AG09309 (cell line): Measurements from ENCODE around the gene PCDH15.

Experiments
- DNase-seq: peaks from one replicate; pipeline ENCODE4 v3.0.0-alpha.2; 2010; ENCODE audit warnings: low read depth
- H3K4me3 ChIP-seq: 2 replicates; pipeline ENCODE4 v1.5.1; 2011; ENCODE audit warnings: mild to moderate bottlenecking, low read depth, low read length, moderate library complexity; ENCODE audit not compliant: control insufficient read depth
- TF ChIP-seq, protein P1 (sequence below): IDR thresholded peaks from 2 replicates; pipeline ENCODE4 v1.5.1; 2011; ENCODE audit warnings: mild to moderate bottlenecking, low read depth, low read length, inconsistent platforms; ENCODE audit not compliant: insufficient read depth, control insufficient read depth; ENCODE audit errors: missing control alignments

The PCDH15 gene

DNA sequence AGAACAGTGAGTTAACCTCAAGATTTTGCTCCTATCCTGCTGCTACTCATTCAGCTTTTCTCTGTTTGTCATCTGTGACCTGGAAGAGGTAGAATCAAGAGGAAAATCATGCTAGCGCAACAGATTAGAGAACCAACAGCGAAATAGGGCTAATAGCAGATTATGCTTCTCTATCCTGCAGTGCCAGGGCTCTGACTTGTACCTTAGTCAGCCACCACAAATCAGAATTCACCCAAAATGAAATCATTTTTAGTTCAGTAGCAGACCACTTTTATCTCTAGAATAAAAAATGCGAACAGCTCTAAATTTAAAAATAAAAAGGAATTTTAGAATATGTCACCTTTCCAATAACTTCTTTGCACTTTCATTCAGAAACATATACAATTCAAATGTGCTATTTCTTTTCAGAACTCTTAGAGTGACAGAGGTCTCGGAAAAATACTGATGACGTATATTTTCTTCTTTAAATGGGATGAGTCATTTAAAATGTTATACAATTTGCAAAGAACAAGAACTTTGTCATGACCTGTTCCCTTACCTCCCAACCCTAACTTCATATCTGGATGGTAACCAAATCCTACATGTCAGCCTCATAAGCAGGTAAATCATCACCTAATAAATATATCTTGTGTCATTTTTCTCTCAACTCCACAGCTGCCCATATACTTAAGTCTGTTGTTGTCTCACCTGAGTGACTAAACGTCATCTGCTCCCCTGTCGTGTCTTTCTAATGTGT lies 896.4 kb downstream of the PCDH15 start:
- no peak overlapping the region for H3K4me3 ChIP-seq
- DNase-seq, result no peak
- TF ChIP-seq, protein P1, sequence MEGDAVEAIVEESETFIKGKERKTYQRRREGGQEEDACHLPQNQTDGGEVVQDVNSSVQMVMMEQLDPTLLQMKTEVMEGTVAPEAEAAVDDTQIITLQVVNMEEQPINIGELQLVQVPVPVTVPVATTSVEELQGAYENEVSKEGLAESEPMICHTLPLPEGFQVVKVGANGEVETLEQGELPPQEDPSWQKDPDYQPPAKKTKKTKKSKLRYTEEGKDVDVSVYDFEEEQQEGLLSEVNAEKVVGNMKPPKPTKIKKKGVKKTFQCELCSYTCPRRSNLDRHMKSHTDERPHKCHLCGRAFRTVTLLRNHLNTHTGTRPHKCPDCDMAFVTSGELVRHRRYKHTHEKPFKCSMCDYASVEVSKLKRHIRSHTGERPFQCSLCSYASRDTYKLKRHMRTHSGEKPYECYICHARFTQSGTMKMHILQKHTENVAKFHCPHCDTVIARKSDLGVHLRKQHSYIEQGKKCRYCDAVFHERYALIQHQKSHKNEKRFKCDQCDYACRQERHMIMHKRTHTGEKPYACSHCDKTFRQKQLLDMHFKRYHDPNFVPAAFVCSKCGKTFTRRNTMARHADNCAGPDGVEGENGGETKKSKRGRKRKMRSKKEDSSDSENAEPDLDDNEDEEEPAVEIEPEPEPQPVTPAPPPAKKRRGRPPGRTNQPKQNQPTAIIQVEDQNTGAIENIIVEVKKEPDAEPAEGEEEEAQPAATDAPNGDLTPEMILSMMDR, result no peak

DNA sequence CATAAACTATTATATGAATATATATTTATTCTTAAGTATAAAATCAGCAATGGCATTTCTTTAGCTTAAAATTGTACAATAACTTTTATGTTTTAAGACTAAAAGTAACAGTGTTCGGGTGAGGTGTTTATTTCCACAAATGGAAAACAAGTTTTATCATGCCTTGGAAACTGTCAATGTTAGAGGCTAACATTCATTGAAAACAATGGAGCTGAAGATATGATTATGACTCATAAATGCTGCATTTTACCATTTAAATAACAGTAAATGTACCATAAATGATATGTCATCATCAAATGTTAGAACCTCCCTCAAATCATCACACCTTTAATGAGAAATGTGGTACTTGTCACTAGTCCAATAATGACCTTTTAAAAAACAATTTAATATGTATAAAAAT lies 897.3 kb downstream of the PCDH15 start:
- no peak overlapping the region for H3K4me3 ChIP-seq
- TF ChIP-seq, protein P1, result no peak
- no peak for DNase-seq

DNA sequence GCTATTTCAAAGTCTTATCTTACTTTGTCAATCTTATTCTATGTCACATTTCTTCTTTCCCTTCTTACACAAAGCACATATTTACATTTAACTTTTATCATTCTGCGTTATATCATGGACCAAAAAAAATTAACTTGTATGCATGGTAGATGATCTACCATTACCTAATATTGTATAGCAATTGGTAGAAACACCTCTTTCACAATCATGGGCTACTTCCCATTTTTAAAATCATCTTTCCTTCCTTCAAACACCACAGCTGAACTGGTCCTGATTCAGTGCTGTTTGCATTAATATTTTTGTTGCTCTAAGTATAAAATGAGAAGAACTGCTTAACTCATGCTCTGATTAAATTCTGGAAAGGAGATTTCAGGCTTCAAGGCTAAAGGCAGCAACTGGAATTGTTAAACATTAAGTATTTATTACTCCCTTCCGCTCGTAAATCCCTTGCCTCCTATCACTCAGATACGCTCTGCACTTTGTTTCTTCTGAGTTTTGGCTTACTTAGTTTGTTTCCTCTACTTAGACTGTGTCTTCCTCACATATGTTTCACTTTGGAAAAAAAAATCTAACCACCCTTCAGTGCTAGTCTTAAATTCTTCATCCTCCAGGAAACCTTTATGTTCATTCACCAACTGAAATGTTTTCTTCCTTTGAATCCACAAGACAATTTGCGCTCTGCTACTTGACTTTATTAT lies 901.4 kb downstream of the PCDH15 start:
- DNase-seq, result no peak
- no peak overlapping the region for H3K4me3 ChIP-seq
- TF ChIP-seq, protein P1, result no peak

DNA sequence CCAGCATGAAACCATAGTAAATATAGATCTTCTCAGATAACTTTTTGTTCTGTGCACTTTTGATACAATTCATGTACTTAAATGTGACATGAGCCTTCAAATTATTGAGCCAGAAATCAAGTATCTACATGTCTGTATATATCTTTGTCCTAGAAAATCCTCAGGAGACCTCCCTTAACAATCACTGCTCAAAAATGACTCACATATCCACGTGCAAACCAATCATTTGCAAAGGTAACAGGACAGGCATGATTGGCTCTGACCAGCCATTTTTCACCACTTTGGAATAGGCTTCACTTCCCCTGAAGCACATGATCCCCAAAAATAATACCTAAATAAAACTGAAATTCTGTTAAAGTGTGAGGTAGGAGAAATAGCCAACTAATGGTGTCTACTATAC lies 902.5 kb downstream of the PCDH15 start:
- H3K4me3 ChIP-seq, result no peak overlapping the region
- TF ChIP-seq, protein P1, result no peak
- no peak for DNase-seq

DNA sequence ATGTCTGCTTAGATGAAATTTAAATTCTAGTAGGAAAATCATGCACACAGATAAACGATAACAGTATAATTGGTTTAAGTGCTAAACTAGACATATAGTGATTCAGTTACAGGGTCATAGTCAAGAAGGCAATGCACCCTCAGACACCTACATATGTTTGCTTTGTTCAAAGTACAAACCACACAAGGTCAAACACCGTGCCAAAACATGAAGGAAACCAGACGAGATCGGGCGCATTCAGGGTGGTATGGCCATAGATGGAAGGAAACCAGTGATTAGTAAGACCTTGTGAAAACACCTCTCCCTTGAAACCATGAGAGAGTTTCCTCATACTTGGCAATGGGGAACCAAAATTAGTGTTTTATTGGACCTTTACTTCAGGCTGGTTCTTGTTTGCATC lies 906.9 kb downstream of the PCDH15 start:
- no peak for DNase-seq
- H3K4me3 ChIP-seq, result no peak overlapping the region
- TF ChIP-seq, protein P1, result no peak

DNA sequence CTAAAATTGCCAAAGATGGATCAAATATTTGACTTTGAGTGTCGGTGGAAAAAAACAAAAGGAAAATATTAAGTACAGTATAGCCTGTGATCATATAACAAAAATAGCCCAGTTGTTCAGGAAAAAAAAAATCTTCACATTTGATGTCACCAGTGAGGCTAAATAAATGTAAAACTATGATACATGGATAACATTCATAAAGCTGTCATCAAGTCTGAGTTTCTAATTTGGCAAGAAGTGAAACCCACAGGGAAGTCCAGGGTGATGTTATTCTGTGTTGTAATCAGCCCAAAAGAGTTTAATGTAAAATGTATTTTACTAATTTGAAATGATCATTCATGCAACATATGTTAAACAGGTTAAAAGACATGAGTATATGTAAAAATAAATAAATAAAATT lies 908.0 kb downstream of the PCDH15 start:
- TF ChIP-seq, protein P1, result no peak
- DNase-seq, result no peak
- no peak overlapping the region for H3K4me3 ChIP-seq
